ENCODE results near the gene PHLPP1. TPM values are rescaled to one million over a fixed set of nuclear protein-coding genes. Genes with fewer than 3 reads are reported as not detected.

PHLPP1 gene
- total RNA-seq, 1 experiment from 2014 or later: 39.9 TPM

- Histone ChIP-seq H3K18ac (ENCODE audit: insufficient read length, low read depth, low read length) (no peak overlapping the region), H3K56ac (ENCODE audit: insufficient read length, low read depth, low read length) (no peak overlapping the region), H3K9me3 (ENCODE audit: control insufficient read depth, low read depth, low read length) (no peaks in the 10 kb centered on the region), H2BK20ac (ENCODE audit: low read depth, low read length, poor library complexity, severe bottlenecking) (no peak overlapping the region), H2BK5ac (ENCODE audit: insufficient read length, low read length) (no peak overlapping the region), H3K9ac (ENCODE audit: extremely low read depth, insufficient read length, low read length) (no peak overlapping the region), H3K23ac (ENCODE audit: insufficient read length, low read depth, low read length) (no peak overlapping the region), H4K8ac (replicated peaks; ENCODE audit: insufficient read length, low read depth, low read length) (no peak overlapping the region), H3T11ph (ENCODE audit: low read length) (no peak overlapping the region), H2BK15ac (ENCODE audit: low read depth, low read length) (no peak overlapping the region), H3K4ac (ENCODE audit: low read depth, low read length) (no peak overlapping the region), H2BK12ac (ENCODE audit: insufficient read length, low read depth, low read length) (no peak overlapping the region), H4K5ac (ENCODE audit: insufficient read length, low read depth, low read length) (no peak overlapping the region), H3K23me2 (ENCODE audit: insufficient read length, low read depth, low read length, poor library complexity, severe bottlenecking) (no peaks in the 10 kb centered on the region), H3K4me2 (ENCODE audit: insufficient read depth, insufficient read length, low read length) (no peak overlapping the region), H3K79me2 (ENCODE audit: insufficient read depth, low read length) (no peaks in the 10 kb centered on the region), H4K20me1 (ENCODE audit: control insufficient read depth, insufficient read depth, insufficient read length) (no peaks in the 10 kb centered on the region), H3K79me1 (ENCODE audit: insufficient read depth, low read depth, low read length, poor library complexity, severe bottlenecking) (no peaks in the 10 kb centered on the region), H2BK120ac (ENCODE audit: low read depth, low read length, poor library complexity, severe bottlenecking) (no peak overlapping the region), H3K14ac (ENCODE audit: insufficient read depth, low read length) (no peak overlapping the region), H3K27me3 (ENCODE audit: insufficient read depth, low read length) (no peaks in the 10 kb centered on the region), H4K91ac (ENCODE audit: insufficient read length, low read depth, low read length) (no peak overlapping the region), H2AK5ac (ENCODE audit: insufficient read length, low read length) (no peak overlapping the region), H3K27ac (ENCODE audit: insufficient read length, low read depth, low read length) (no peak overlapping the region), H3K4me1 (ENCODE audit: insufficient read depth, low read length) (no peaks in the 10 kb centered on the region), H2AFZ (ENCODE audit: low read length) (no peak overlapping the region)
- Mint-ChIP-seq H3K27me3 (ENCODE audit: low read depth) (no peaks in the 10 kb centered on the region), H3K4me1 (no peaks in the 10 kb centered on the region), H3K27ac (no peak overlapping the region; a peak in 1 of 7 replicates), H3K36me3 (ENCODE audit: insufficient read depth in 1 of 3, low read depth in 3 of 3) (peaks cover 18 to 41% (median 35%) of the 10 kb centered on the region in 3 experiments; a peak in 6 of 7 replicates), H3K9me3 (no peaks in the 10 kb centered on the region), H3K4me3 (no peak overlapping the region)
- DNase-seq: no peak
- TF ChIP-seq CTCF (conservative IDR thresholded peaks at IDR 0.05): no peak
- WGBS (ENCODE audit: extremely low coverage, insufficient read length, low lambda C conversion rate): no CpG with 5 or more reads among the region's 8 CpGs
Observed at GRCh38 chr18:62942578-62942977, 227.2 kb downstream of the PHLPP1 start.

All from H9 (cell line).